Measurements from ENCODE around the gene C22orf23.
"Not testable (repeated sequence)": the region's sequence is repeated elsewhere in the genome, so short reads cannot be mapped to it uniquely, and the experiment has no call there.

C22orf23 gene

DNA sequence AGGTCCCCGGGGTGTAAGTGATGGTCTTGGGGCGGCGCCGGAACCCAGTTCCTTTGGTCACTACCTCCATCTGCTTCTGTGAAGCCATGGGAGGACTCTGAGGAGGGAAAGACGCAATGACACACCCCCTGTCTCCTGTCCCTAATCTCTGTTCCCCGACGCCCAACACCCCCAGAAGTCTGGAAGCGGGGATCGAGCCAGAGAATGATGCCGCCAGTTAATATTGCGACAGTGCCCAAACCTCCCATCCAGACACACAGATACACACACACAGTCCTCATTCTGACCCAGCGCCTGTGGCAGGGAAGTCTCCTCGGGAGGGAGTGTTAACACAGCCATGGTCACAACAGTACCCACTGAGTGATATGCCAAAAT, 352 bp downstream of the C22orf23 start:
- DNase-seq: no peak

- not testable (repeated sequence) for DNase-seq
Measured at GRCh38 chr22:37952629-37953028, 772 bp downstream of the C22orf23 start.

DNA sequence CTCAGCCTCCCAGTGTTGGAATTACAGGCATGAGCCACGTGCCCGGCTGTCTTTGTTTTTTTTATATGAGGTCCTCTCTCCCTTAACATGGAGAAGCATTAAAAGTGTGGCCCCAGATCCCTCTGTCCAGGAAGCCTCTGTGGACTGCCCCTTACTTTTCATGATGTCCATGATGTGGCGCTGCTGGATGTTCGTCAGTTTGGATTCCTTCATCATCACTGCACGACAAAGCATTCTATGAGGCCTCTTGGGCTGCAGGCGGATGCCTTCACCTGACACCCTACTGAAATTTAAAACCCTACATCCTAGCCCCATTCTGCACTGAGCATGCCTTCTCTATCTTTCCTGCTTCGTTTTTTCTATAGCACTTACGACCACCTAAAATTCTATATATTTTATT, 2.1 kb downstream of the C22orf23 start:
- DNase-seq: no peak

- DNase-seq: not testable (repeated sequence)
Measured at GRCh38 chr22:37947142-37947795, 6.1 kb downstream of the C22orf23 start.

- DNase-seq: not testable (repeated sequence)
Measured at GRCh38 chr22:37944423-37944822, 9.0 kb downstream of the C22orf23 start.

DNA sequence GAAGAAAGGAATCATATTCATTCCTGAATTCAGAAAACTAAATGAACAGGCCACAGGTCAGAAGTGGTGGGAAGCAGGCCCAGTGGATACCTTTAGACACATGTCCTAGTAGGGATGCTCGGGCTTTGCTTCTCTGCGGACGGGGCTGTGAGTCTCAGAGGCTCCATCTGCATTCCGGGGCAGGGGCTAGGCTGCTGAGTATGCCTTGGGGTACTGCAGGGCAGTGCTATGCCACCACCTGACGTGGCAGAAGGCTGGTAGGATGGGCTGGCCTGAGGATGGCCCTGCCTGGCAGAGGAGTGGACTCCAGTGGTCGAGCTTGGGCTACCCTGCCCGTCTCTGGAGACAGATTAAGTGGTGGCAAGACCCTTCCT, 9.6 kb downstream of the C22orf23 start:
- no peak for DNase-seq

DNA sequence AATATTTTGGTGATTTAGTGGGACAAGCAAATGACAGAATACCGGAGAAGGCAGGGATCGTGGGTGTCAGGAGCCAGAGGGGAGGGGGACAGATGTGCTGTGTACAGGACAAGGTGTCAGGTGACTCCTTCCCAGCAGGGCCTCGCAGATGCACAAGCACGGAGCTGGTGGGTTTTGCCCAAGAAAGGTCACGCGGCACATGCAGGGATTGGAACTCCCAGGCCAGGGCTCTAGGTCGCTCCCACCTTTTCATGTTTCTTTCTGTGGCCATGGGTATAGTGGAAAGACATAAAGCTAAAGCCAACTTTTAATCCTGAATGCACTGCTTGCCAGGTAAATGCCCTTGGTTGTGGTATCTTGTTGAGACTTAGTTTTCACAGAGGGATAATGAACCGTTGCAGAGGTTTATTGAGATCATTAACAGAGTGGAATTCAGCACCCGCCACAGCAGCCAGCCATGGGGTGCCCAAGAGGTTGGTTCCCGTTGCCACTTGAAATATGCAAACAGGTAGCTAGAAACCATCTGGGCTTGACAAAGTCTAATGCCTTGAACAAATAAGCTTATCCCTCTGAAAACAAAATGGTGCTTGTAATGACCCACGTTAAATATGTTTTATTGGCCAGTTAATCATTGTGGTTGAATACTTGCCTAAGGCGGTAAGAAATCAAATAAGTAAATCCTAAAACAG, 10.1 kb downstream of the C22orf23 start:
- no peak for DNase-seq

GRCh38 chr22:37942133-37942532, 11.3 kb downstream of the C22orf23 start:
- no peak for DNase-seq

DNA sequence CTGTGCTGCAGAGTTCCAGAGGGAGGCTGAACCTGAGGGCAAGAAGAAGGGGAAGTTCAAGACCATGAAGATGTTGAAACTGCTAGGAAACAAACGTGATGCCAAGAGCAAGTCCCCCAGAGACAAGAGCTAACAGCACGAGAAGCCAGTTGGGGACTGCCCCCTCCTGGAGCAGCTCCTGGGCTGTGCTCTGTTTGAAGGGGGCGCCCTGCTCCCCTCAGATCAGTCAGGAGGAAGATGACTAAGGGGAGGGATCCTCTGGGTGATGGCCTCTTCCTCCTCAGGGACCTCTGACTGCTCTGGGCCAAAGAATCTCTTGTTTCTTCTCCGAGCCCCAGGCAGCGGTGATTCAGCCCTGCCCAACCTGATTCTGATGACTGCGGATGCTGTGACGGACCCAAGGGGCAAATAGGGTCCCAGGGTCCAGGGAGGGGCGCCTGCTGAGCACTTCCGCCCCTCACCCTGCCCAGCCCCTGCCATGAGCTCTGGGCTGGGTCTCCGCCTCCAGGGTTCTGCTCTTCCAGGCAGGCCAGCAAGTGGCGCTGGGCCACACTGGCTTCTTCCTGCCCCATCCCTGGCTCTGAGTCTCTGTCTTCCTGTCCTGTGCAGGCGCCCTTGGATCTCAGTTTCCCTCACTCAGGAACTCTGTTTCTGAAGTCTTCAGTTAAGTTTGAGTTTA, 12.6 kb downstream of the C22orf23 start:
- no peak for DNase-seq

GRCh38 chr22:37933711-37934376, 19.6 kb downstream of the C22orf23 start:
- peak; percentile 68 for DNase-seq

- no peak for DNase-seq
Measured at GRCh38 chr22:37932821-37933578, 20.4 kb downstream of the C22orf23 start.

DNA sequence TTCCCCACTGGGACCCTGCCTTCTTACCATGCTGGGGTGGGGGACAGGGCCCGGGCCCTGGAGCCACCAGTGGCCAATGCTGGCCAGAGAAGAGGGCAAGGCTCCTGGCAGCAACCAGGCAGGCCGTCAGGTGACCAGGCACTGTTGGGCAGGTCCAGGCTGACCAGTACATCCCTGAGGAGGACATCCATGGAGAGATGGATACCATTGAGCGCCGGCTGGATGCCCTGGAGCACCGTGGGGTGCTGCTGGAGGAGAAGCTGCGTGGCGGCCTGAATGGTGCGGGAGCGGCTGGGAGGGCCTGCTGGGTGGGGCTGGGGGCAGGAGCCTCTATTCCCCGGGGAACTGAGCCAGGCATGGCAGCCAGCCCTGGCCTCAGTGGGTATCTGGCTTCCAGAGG, 21.0 kb downstream of the C22orf23 start:
- no peak for DNase-seq

DNA sequence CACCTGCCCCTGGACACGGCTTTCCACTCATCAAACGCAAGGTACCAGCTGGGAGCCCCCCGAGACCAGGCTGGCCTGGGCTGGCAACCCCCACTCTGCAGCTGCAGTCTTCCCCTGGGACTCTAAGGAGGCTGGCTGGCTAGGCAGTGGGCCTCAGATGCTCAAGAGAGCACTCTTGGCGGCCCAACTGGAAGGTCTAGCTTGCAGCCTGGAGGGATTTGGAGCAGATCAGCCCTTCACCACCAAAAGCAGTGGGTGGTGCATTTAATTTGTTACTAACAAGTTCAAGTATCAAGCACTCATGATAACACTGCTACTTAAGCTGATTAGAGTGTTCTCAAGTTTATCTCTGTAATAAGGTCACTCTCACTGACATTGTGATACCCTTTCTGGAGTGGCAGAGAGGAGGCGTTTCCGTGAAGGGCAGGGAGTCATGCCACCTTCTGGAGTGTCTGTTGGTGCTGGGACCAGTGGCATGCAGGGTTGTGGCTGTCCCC, 21.5 kb downstream of the C22orf23 start:
- no peak for DNase-seq

DNA sequence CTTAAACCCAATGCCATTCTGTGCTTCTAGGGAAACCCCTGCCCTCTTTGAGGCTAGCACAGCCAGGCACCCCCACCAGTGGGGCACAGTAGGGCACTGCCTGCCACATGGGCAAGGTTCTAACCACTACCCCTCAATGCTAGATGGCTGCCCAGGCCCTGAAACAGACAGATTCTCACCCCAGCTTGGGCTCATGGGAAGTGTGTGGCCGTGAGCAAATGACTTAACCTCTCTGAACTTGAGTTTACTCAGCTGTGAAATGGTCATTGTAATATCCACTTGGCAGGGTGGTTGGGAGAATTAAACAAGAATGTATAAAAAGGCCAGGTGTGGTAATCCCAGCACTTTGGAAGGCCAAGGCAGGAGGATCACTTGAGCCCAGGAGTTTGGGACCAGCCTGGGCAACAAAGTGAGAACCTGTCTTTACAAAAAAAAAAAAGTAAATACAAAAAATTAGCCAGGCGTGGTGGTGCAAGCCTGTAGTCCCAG, 22.4 kb downstream of the C22orf23 start:
- no peak for DNase-seq

DNA sequence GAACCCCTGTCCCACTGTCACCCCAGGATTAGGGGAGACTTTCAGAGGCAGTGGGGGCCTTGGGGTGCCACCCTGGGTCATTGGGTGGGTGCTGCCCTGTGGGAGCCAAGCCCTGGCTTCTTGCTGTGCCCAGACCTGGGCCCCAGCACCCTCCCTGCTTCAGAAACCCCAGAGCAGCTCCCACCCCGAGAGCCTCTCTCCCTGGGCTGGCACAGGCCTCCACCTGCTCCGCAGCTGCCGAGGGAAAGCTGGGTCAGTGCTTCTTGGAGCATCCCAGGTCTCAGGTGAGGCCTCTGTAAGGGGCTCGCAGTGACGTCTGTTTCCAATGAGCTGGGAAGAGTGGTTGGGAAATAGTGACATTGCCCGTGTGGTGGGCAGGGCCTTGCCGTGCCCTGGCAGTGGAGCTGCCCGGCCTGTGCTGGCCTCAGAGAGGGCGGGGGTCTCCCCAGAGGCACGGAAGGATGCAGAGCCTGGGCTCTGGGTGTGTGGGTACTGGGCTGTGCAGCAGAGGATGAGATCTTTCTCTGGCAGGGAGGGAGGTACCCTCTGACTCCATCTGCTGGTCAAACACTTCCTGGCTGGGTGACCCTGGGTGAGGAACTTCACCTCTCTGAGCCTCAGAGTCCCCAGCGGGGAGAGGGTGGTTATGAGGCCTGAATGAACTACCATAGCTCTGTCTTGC, 23.0 kb downstream of the C22orf23 start:
- DNase-seq: no peak

GRCh38 chr22:37929390-37929789, 24.0 kb downstream of the C22orf23 start:
- DNase-seq: no peak

DNA sequence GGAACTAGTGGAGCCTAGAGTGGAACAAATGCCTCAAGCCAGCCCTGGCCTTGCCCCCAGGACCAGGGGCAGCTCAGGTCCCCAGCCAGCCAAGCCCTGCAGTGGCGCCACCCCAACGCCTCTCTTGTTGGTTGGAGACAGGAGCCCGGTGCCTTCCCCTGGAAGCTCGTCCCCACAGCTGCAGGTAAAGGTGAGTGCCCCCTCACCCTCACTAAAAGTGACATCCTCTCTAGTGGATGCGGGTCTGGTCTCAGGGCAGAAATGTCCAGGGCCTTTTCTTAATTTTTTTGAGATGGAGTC, 25.8 kb downstream of the C22orf23 start:
- DNase-seq: no peak

DNA sequence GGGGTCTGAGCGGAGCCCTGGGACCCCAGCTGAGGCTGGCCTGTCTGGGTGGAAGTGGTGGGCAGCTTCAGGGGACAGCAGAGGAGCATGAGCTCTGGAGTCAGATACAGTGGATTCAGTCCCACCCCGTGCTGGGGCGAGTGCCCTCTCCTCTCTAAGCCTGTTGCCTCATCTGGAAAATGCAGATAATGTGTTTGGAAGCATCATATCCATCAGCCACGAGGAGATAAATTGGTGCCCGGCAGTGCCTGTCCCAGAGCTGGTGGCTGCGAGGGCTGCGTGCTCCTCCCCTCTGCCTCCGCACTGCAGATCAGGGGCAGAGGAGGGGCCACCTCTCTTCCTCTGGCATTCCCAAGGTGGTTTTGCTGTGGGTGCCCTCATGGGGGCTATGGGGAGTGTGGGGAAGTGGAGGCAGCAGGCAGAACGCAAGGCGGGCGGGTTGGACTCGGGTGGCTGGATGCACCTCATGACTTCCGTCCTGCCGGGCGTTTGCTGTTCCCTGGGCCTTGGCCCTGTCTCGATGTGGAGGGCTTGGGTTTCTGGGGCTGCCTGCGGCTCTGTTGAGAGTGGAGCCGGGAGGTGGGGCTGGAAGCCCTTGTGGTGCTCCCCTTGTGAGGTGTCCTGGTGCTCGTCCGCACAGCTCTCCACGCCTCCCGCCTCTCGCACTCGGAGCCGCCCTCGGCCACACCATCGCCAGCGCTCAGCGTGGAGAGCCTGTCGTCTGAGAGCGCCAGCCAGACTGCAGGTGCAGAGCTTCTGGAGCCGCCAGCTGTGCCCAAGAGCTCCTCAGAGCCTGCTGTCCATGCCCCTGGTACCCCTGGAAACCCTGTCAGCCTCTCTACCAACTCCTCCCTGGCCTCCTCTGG, 26.4 kb downstream of the C22orf23 start:
- no peak for DNase-seq

DNA sequence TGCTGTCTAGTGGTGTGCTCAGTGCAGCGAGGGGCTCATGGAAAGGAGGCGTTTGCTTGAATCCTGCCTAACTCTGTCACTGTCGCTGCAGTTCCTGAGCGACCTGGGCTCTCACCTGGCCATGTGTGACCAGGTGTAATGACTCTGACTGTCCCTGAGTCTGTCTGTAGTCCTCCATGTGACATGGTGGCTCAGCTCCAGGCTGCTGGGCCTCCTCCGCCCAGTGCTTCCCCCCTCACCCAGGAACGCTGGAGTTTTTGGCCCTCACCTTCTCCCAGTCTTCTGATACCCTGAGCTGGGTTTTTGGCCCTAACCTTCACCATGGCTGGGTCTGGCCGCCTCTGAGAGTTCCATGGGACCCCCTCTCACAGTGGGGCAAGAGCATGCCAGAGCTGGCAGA, 27.0 kb downstream of the C22orf23 start:
- no peak for DNase-seq

GRCh38 chr22:37925767-37926166, 27.6 kb downstream of the C22orf23 start:
- DNase-seq: no peak

GRCh38 chr22:37925330-37925729, 28.1 kb downstream of the C22orf23 start:
- no peak for DNase-seq
